Astrocyte of the spinal cord (primary cell): ENCODE data around the gene CCDC148.

Experiments used
- DNase-seq: peaks from one replicate; pipeline ENCODE4 v3.0.0; 2011; ENCODE audit warnings: low read depth, low spot score
- H3K4me3 ChIP-seq: 2 replicates; pipeline ENCODE4 v1.5.1; 2011; ENCODE audit warnings: low read depth, mild to moderate bottlenecking, low read length, moderate library complexity
- in situ Hi-C: cut with HindIII; loops from 2 replicates; pipeline ENCODE4 v1.10.0; 2017; ENCODE audit warnings: low sequenced_read_pairs
- TF ChIP-seq, protein P1 (sequence below): IDR thresholded peaks from 2 replicates; pipeline ENCODE4 v1.5.1; 2012; ENCODE audit warnings: low read depth, mild to moderate bottlenecking, low read length, inconsistent platforms

CCDC148 gene

GRCh38 chr2:158456309-158457066 lies at the start of gene CCDC148, which contains the start of gene PKP4:
Gene CCDC148 (minus strand): TSS chr2:158456753. CDS start chr2:158456439, 314 bp downstream.
Gene PKP4 (plus strand): TSS chr2:158456952. CDS start chr2:158533185, 76,233 bp downstream.
- H3K4me3 ChIP-seq = peak within 1 kb of the TSS; percentile 76
- TF ChIP-seq, protein P1, sequence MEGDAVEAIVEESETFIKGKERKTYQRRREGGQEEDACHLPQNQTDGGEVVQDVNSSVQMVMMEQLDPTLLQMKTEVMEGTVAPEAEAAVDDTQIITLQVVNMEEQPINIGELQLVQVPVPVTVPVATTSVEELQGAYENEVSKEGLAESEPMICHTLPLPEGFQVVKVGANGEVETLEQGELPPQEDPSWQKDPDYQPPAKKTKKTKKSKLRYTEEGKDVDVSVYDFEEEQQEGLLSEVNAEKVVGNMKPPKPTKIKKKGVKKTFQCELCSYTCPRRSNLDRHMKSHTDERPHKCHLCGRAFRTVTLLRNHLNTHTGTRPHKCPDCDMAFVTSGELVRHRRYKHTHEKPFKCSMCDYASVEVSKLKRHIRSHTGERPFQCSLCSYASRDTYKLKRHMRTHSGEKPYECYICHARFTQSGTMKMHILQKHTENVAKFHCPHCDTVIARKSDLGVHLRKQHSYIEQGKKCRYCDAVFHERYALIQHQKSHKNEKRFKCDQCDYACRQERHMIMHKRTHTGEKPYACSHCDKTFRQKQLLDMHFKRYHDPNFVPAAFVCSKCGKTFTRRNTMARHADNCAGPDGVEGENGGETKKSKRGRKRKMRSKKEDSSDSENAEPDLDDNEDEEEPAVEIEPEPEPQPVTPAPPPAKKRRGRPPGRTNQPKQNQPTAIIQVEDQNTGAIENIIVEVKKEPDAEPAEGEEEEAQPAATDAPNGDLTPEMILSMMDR = peak; percentile 3
- in situ Hi-C loops = no loop called here
- peak; percentile 94 for DNase-seq

DNA sequence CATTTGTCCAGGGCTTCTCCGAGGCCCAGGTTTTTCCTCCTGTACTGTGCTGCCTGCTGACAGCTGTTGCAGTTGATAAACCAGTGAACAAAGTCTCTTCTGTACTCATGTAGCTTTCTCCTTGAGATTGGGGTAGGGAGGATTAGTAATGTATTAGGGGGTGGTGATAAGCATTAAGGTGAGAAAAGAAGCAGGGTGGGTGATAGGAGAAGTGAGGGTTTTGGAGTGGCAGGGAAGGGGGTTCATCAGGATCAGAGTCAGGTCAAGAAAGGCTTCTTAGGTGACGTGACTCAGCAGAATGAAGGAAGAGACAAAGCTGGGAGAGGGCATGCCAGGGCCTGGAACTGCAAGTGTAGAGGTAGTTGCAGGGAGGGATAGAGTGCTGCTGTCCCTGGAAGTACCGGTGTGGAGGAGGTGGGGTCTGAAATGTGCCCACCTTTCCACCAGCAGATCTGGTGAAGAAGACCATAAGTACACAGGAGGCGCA lies 48.9 kb upstream of the CCDC148 start:
- H3K4me3 ChIP-seq = no peak overlapping the region
- TF ChIP-seq, protein P1 = no peak
- no peak for DNase-seq
- in situ Hi-C loops = no loop called here

- H3K4me3 ChIP-seq = no peak overlapping the region
- in situ Hi-C loops = no loop called here
- no peak for DNase-seq
- TF ChIP-seq, protein P1 = no peak
Observed at GRCh38 chr2:158504088-158504487, 47.5 kb upstream of the CCDC148 start.

DNA sequence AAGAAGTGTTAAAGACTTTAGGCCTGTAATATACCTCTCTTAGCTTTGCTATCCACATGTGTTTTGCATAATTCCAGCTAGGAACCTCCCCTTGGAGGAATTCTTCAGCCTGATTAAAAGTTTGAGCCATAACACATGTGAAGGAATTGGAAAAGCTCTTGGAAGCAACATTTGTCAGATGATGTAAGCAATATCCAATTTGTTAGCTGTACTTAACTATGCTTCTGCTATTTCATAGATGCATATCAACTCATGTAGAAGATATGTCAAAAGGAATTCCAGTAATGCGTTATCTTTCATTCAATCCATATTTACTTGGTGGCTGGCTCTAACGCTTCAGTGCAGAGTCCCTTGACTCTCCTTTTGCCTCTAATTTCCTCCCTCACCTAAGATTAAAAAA lies 46.4 kb upstream of the CCDC148 start:
- H3K4me3 ChIP-seq = no peak overlapping the region
- DNase-seq = peak; percentile 47
- TF ChIP-seq, protein P1 = no peak
- in situ Hi-C loops = no loop called here

GRCh38 chr2:158501301-158501700 lies 44.7 kb upstream of the CCDC148 start:
- in situ Hi-C loops = no loop called here
- TF ChIP-seq, protein P1 = no peak
- H3K4me3 ChIP-seq = no peak overlapping the region
- no peak for DNase-seq

- H3K4me3 ChIP-seq = no peak overlapping the region
- in situ Hi-C loops = no loop called here
- TF ChIP-seq, protein P1 = no peak
- peak; percentile 19 for DNase-seq
Observed at GRCh38 chr2:158500333-158500732, 43.8 kb upstream of the CCDC148 start.
